ENCODE data around the gene BTBD9.

The BTBD9 gene

DNA sequence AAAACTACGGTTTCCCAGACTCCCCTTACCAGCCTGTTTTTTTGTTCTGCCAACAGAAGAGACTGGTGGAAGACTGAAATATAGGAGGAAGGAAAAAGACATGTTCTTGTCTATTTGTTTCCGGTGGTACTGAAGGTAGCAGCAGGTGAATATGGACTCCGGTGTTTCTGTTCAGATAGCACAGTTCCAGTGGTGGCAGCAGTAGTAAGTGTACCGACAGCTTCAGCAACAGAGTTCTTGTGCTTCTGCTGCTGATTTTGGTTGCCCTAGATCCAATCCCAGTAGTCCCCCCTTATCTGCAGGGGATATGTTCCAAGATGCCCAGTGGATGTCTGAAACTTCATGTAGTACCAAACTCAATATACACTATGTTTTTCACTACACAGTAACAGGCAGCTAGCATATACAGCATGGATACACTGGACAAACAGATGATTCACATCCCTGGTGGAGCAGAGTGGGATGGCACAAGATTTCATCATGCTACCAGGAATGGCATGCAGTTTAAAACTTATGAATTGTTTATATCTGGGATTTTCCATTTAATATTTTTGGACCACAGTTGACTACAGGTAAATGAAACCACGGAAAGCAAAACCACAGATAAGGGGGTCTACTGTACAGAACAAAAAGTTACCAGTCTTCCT lies 301.8 kb downstream of the BTBD9 start:
- Histone ChIP-seq H3K4me3 (ENCODE audit: low read depth in 1 of 5, low read length in 5 of 5) (no peak overlapping the region), H3K4me1 (ENCODE audit: control insufficient read depth in 5 of 5, insufficient read depth in 5 of 5, low read length in 5 of 5) (no peaks in the 10 kb centered on the region), H3K27me3 (ENCODE audit: control insufficient read depth in 5 of 5, insufficient read depth in 4 of 5, low read length in 5 of 5) (no peaks in the 10 kb centered on the region), H3K9me3 (ENCODE audit: control insufficient read depth in 5 of 5, low read length in 5 of 5) (peaks cover 0 to 8% (median 0%) of the 10 kb centered on the region in 5 donors), H3K36me3 (ENCODE audit: control insufficient read depth in 5 of 5, insufficient read depth in 5 of 5, low read length in 5 of 5) (peaks cover 0 to 7% (median 0%) of the 10 kb centered on the region in 5 donors), H3K9ac (ENCODE audit: low read length in 5 of 5) (no peak overlapping the region), H3K27ac (ENCODE audit: low read depth, low read length) (no peak overlapping the region)

DNA sequence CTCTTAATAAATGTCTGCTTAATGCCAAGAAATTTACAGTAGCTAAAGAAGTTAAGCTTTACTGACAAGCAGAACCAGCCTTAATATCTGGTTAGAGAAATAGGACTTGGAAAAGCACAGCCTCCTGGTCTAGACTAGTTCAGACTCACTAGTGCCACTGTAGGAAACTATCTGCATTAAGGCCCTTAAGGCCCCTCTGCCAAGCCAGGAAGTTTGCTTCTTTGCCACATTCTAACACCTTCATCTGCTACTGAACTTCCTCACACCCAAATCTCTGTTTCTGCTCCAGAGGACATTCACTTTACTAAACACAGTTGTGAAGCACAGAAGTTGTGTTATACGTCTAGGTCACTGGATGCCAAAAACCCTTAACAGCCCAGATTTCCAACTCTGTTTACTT lies 302.8 kb downstream of the BTBD9 start:
- Histone ChIP-seq H3K4me3 (ENCODE audit: low read depth in 1 of 5, low read length in 5 of 5) (no peak overlapping the region), H3K4me1 (ENCODE audit: control insufficient read depth in 5 of 5, insufficient read depth in 5 of 5, low read length in 5 of 5) (no peaks in the 10 kb centered on the region), H3K27me3 (ENCODE audit: control insufficient read depth in 5 of 5, insufficient read depth in 4 of 5, low read length in 5 of 5) (no peaks in the 10 kb centered on the region), H3K9me3 (ENCODE audit: control insufficient read depth in 5 of 5, low read length in 5 of 5) (peaks cover 0 to 8% (median 0%) of the 10 kb centered on the region in 5 donors), H3K9ac (ENCODE audit: low read length in 5 of 5) (no peak overlapping the region), H3K27ac (ENCODE audit: low read depth, low read length) (no peak overlapping the region), H3K36me3 (ENCODE audit: control insufficient read depth in 5 of 5, insufficient read depth in 5 of 5, low read length in 5 of 5) (peaks cover 0 to 7% (median 0%) of the 10 kb centered on the region in 5 donors)

DNA sequence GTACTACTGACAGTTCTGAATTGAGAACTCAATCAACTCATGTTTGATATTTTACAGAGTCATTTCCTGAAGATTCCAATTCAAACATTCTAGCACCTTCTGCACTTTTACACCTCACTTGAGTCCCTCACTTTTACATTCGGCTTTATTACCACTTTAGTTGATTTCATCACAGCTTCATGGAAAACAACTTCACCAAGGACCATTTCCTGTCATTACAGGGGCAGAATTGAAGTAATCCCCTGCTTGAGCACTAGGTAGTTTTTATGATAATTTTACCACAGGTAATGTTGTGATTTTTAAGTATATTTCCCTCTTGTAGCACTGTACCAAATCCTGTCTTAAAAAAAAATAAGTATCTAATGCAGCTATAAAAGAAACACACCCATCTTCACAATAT lies 312.9 kb downstream of the BTBD9 start:
- H3K4me3 ChIP-seq (ENCODE audit: low read depth in 1 of 5, low read length in 5 of 5): no peak overlapping the region
- peaks cover 0 to 2% (median 0%) of the 10 kb centered on the region in 5 donors for H3K4me1 ChIP-seq (ENCODE audit: control insufficient read depth in 5 of 5, insufficient read depth in 5 of 5, low read length in 5 of 5)
- no peaks in the 10 kb centered on the region for H3K9me3 ChIP-seq (ENCODE audit: control insufficient read depth in 5 of 5, low read length in 5 of 5)
- no peak overlapping the region for H3K9ac ChIP-seq (ENCODE audit: low read length in 5 of 5)
- H3K27ac ChIP-seq (ENCODE audit: low read depth, low read length): no peak overlapping the region
- no peaks in the 10 kb centered on the region for H3K36me3 ChIP-seq (ENCODE audit: control insufficient read depth in 5 of 5, insufficient read depth in 5 of 5, low read length in 5 of 5)
- H3K27me3 ChIP-seq (ENCODE audit: control insufficient read depth in 5 of 5, insufficient read depth in 4 of 5, low read length in 5 of 5): no peaks in the 10 kb centered on the region

DNA sequence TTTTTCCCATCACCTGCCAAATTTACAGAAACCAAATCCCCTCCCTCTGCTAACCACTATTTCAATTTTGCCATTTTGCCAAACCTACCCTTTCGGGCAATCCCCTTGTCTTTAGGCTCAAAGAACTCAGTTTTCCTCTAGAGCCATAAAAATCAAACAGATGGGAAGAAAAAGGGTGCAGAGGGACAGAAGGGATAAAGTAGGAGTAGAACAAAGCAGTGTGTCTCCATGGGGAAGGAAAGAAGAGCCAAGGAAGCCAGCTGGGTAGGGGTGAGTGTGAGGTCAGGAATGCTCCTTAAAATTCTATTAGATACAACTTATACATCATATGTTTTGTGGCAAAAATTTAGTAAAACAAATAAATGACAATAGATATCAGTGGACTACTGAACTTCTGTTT lies 316.5 kb downstream of the BTBD9 start:
- H3K27me3 ChIP-seq (ENCODE audit: control insufficient read depth in 5 of 5, insufficient read depth in 4 of 5, low read length in 5 of 5): no peaks in the 10 kb centered on the region
- no peak overlapping the region for H3K4me3 ChIP-seq (ENCODE audit: low read depth in 1 of 5, low read length in 5 of 5)
- H3K27ac ChIP-seq (ENCODE audit: low read depth, low read length): no peak overlapping the region
- H3K4me1 ChIP-seq (ENCODE audit: control insufficient read depth in 5 of 5, insufficient read depth in 5 of 5, low read length in 5 of 5): peaks cover 0 to 3% (median 0%) of the 10 kb centered on the region in 5 donors
- no peak overlapping the region for H3K9ac ChIP-seq (ENCODE audit: low read length in 5 of 5)
- no peaks in the 10 kb centered on the region for H3K9me3 ChIP-seq (ENCODE audit: control insufficient read depth in 5 of 5, low read length in 5 of 5)
- H3K36me3 ChIP-seq (ENCODE audit: control insufficient read depth in 5 of 5, insufficient read depth in 5 of 5, low read length in 5 of 5): no peaks in the 10 kb centered on the region

DNA sequence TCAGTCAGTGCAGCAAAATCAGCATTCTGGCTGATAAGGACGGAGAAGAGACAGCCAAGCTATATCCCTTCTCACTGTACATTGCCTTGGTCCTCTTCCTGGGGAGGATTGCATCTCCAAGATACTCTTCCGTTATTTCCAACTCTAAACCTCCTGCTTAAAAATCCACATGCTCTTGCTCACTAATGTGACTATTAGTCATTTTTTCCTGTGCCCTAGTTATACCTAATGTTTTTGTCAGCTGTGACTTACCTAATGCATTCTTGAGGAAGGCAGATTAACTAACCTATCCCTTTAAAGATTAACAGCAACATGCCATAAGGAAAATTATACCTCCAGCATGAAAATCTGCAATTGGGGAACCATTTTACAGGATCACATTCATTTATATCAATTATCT lies 317.6 kb downstream of the BTBD9 start:
- H3K9me3 ChIP-seq (ENCODE audit: control insufficient read depth in 5 of 5, low read length in 5 of 5): no peaks in the 10 kb centered on the region
- no peaks in the 10 kb centered on the region for H3K27me3 ChIP-seq (ENCODE audit: control insufficient read depth in 5 of 5, insufficient read depth in 4 of 5, low read length in 5 of 5)
- H3K4me1 ChIP-seq (ENCODE audit: control insufficient read depth in 5 of 5, insufficient read depth in 5 of 5, low read length in 5 of 5): peaks cover 0 to 3% (median 0%) of the 10 kb centered on the region in 5 donors
- no peaks in the 10 kb centered on the region for H3K36me3 ChIP-seq (ENCODE audit: control insufficient read depth in 5 of 5, insufficient read depth in 5 of 5, low read length in 5 of 5)
- H3K9ac ChIP-seq (ENCODE audit: low read length in 5 of 5): no peak overlapping the region
- H3K4me3 ChIP-seq (ENCODE audit: low read depth in 1 of 5, low read length in 5 of 5): no peak overlapping the region
- H3K27ac ChIP-seq (ENCODE audit: low read depth, low read length): no peak overlapping the region

DNA sequence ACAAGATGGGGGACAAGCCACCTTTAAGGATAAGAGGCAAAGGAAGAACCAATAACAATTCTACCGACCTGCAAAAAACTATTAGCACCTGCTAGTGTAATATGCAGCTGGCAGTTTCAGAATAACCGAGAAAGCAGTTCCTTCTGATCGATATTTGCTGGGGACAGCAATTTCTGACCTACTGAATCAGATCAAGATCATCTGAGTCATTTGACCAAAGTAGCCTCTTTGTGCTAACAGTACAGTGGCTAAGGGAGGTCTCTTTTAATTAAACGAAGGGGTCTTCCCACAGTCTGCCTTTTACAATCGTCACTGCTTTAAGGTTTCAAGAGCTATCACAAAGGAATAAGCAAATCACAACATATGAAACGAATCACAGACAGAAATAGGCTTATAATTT lies 318.9 kb downstream of the BTBD9 start:
- H3K36me3 ChIP-seq (ENCODE audit: control insufficient read depth in 5 of 5, insufficient read depth in 5 of 5, low read length in 5 of 5): no peaks in the 10 kb centered on the region
- H3K9me3 ChIP-seq (ENCODE audit: control insufficient read depth in 5 of 5, low read length in 5 of 5): no peaks in the 10 kb centered on the region
- no peak overlapping the region for H3K27ac ChIP-seq (ENCODE audit: low read depth, low read length)
- peaks cover 0 to 3% (median 0%) of the 10 kb centered on the region in 5 donors for H3K4me1 ChIP-seq (ENCODE audit: control insufficient read depth in 5 of 5, insufficient read depth in 5 of 5, low read length in 5 of 5)
- no peak overlapping the region for H3K4me3 ChIP-seq (ENCODE audit: low read depth in 1 of 5, low read length in 5 of 5)
- H3K9ac ChIP-seq (ENCODE audit: low read length in 5 of 5): no peak overlapping the region
- no peaks in the 10 kb centered on the region for H3K27me3 ChIP-seq (ENCODE audit: control insufficient read depth in 5 of 5, insufficient read depth in 4 of 5, low read length in 5 of 5)

DNA sequence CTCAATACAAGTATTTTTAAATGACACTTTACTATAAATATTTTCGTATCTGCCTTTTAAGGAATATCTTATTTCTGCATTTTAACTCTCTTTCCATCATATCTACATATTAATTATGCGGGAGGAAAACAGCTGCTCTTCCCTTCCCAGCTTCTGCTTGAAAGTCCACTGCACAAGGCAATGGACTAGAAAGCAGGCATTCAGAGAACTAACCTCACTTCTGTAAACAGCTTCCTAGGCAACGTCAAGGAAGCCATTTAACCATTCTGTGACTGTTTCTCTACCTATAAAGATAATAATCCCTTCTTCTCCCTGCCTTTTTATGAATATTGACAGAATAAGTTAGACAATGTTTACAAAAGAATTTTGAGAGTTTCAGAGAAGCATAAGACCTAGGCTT lies 319.4 kb downstream of the BTBD9 start:
- Histone ChIP-seq H3K27ac (ENCODE audit: low read depth, low read length) (no peak overlapping the region), H3K9ac (ENCODE audit: low read length in 5 of 5) (no peak overlapping the region), H3K4me3 (ENCODE audit: low read depth in 1 of 5, low read length in 5 of 5) (no peak overlapping the region), H3K9me3 (ENCODE audit: control insufficient read depth in 5 of 5, low read length in 5 of 5) (no peaks in the 10 kb centered on the region), H3K36me3 (ENCODE audit: control insufficient read depth in 5 of 5, insufficient read depth in 5 of 5, low read length in 5 of 5) (no peaks in the 10 kb centered on the region), H3K27me3 (ENCODE audit: control insufficient read depth in 5 of 5, insufficient read depth in 4 of 5, low read length in 5 of 5) (no peaks in the 10 kb centered on the region), H3K4me1 (ENCODE audit: control insufficient read depth in 5 of 5, insufficient read depth in 5 of 5, low read length in 5 of 5) (peaks cover 0 to 3% (median 0%) of the 10 kb centered on the region in 5 donors)

DNA sequence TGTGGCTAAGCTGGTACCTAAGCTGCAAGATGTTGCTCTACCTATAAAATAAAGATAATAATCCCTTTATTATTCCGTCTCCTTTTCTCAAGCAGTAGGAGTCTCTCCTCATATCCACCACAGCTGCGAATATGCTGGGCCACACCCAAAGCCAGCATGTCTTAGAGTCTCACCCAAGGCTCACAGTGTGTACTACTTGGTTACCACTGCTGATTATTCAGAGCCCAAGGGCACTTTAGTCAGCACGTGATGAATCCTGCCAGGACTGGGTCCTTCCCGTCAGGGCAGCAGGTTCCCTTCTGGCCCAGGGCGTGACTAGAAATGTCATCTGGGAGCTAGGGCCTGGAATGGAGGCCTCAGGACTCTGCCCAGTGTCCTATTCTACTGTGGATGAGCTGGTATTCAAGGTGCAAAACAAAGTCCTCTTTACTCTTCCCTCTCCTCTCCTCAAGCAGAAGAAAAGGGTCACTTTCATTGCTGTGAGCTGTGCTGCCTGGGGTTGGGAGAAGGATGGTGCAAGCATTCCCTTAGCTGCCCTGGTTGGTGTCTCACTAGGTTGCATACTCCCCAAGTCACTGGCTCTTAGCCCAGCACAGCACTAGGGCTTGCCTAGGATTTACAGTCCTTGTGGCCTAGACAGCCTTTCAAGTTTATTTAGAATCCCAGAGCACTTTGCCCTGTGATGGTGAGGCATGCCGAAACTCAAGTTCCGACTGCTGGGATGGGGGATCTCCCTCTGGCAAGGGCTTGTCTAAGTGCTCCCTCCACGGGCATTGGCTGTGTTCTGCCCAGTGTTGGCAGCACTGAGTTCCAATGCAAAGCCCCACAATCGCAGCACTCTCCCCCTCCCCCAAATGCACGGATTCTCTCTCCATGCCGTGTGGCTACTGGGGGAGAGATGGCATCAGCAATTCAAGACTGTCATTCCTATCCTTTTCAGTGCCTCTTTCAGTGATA lies 320.2 kb downstream of the BTBD9 start:
- Histone ChIP-seq H3K27me3 (ENCODE audit: control insufficient read depth in 5 of 5, insufficient read depth in 4 of 5, low read length in 5 of 5) (no peaks in the 10 kb centered on the region), H3K36me3 (ENCODE audit: control insufficient read depth in 5 of 5, insufficient read depth in 5 of 5, low read length in 5 of 5) (no peaks in the 10 kb centered on the region), H3K4me3 (ENCODE audit: low read depth in 1 of 5, low read length in 5 of 5) (no peak overlapping the region), H3K9ac (ENCODE audit: low read length in 5 of 5) (no peak overlapping the region), H3K9me3 (ENCODE audit: control insufficient read depth in 5 of 5, low read length in 5 of 5) (no peaks in the 10 kb centered on the region), H3K4me1 (ENCODE audit: control insufficient read depth in 5 of 5, insufficient read depth in 5 of 5, low read length in 5 of 5) (peaks cover 0 to 3% (median 0%) of the 10 kb centered on the region in 5 donors), H3K27ac (ENCODE audit: low read depth, low read length) (no peak overlapping the region)

DNA sequence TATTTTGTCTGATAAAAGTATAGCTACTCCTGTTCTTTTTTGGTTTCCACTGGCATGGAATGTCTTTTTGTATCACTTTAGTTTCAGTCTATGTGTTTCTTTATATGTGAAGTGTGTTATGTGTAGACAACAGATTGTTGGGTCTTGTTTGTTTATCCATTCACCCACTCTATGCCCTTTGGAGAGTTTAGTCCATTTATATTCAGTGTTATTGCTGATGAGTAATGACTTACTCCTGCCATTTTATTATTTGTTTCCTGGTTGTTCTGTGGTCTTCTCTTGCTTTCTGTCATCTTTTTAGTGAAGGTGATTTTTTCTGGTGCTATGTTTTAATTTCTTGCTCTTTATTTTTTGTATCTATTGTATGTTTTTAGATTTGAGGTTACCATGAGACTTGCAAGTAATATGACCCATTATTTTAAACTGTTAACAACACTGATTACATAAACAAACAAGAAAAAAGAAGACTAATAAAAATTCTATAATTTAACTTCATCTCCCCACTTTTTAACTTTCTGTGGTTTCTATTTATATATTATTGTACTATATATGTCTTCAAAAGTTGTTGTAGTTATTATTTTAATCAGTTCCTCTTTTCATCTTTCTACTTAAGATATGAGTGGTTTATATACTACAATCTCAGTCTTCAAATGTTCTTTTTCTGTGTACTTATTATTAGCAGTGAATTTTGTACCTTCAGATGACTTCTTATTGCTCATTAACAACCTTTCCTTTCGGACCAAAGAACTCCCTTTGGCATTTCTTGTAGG lies 323.4 kb downstream of the BTBD9 start:
- Histone ChIP-seq H3K4me1 (ENCODE audit: control insufficient read depth in 5 of 5, insufficient read depth in 5 of 5, low read length in 5 of 5) (no peaks in the 10 kb centered on the region), H3K4me3 (ENCODE audit: low read depth in 1 of 5, low read length in 5 of 5) (no peak overlapping the region), H3K27me3 (ENCODE audit: control insufficient read depth in 5 of 5, insufficient read depth in 4 of 5, low read length in 5 of 5) (no peaks in the 10 kb centered on the region), H3K9me3 (ENCODE audit: control insufficient read depth in 5 of 5, low read length in 5 of 5) (no peaks in the 10 kb centered on the region), H3K27ac (ENCODE audit: low read depth, low read length) (no peak overlapping the region), H3K36me3 (ENCODE audit: control insufficient read depth in 5 of 5, insufficient read depth in 5 of 5, low read length in 5 of 5) (no peaks in the 10 kb centered on the region), H3K9ac (ENCODE audit: low read length in 5 of 5) (no peak overlapping the region)
